ENCODE data around the gene CHST8.

The CHST8 gene

GRCh38 chr19:33772102-33772857 is 150.5 kb downstream of the CHST8 start:
- no peak for DNase-seq

GRCh38 chr19:33772858-33773180 is 151.1 kb downstream of the CHST8 start:
- no peak for DNase-seq

GRCh38 chr19:33773704-33774624 is 152.2 kb downstream of the CHST8 start:
- no peak for DNase-seq

GRCh38 chr19:33774751-33775150 is 153.0 kb downstream of the CHST8 start:
- DNase-seq, result no peak

GRCh38 chr19:33775731-33776487 is 154.2 kb downstream of the CHST8 start:
- DNase-seq, result no peak

GRCh38 chr19:33777351-33777750 is 155.6 kb downstream of the CHST8 start:
- no peak for DNase-seq

GRCh38 chr19:33777753-33778088 is 156.0 kb downstream of the CHST8 start:
- DNase-seq, result no peak

GRCh38 chr19:33778089-33778791 is 156.5 kb downstream of the CHST8 start:
- peak; percentile 56 to 87 (median 72) for DNase-seq

GRCh38 chr19:33779849-33780248 is 158.1 kb downstream of the CHST8 start:
- no peak for DNase-seq

GRCh38 chr19:33780251-33780650 is 158.5 kb downstream of the CHST8 start:
- DNase-seq, result no peak

- DNase-seq, result no peak
Observed at GRCh38 chr19:33780746-33781145, 159.0 kb downstream of the CHST8 start.

- no peak for DNase-seq
Observed at GRCh38 chr19:33781415-33781935, 159.7 kb downstream of the CHST8 start.

GRCh38 chr19:33781996-33782395 is 160.2 kb downstream of the CHST8 start:
- no peak for DNase-seq

GRCh38 chr19:33784432-33784831 is 162.7 kb downstream of the CHST8 start:
- no peak for DNase-seq

GRCh38 chr19:33785795-33786194 is 164.0 kb downstream of the CHST8 start:
- no peak for DNase-seq

GRCh38 chr19:33788676-33789075 is 166.9 kb downstream of the CHST8 start:
- DNase-seq, result no peak

GRCh38 chr19:33789344-33789743 is 167.6 kb downstream of the CHST8 start:
- no peak for DNase-seq

GRCh38 chr19:33794683-33795369 is 173.1 kb downstream of the CHST8 start:
- DNase-seq, result no peak

- DNase-seq, result peak in 1 of 6 experiments; percentile 7
Observed at GRCh38 chr19:33795370-33796163, 173.8 kb downstream of the CHST8 start.

- DNase-seq, result no peak
Observed at GRCh38 chr19:33796164-33796875, 174.6 kb downstream of the CHST8 start, which contains the start of gene KCTD15. Gene KCTD15, plus strand, starts transcription at chr19:33796870. Its CDS starts 3,585 bp downstream, at chr19:33800455.
